A172 (cell line): Measurements from ENCODE around the gene ZSCAN20. TPM values are rescaled to one million over a fixed set of nuclear protein-coding genes. Genes with fewer than 3 reads are reported as not detected.
"Not testable (repeated sequence)": the region's sequence is repeated elsewhere in the genome, so short reads cannot be mapped to it uniquely, and the experiment has no call there.

Experiments used
- DNase-seq: peaks from one replicate; pipeline ENCODE4 v3.0.0-alpha.2; 2015; ENCODE audit warnings: low spot score
- total RNA-seq: library from RNA; depleted of rRNA; stranded (reverse); fragments of >200 nt; shearing (Covaris generic); gene quantifications from 2 replicates; pipeline ENCODE4 v1.2.3, GENCODE V29; 2014

The ZSCAN20 gene
- total RNA-seq, 1 experiment from 2014 or later: 4.0 TPM

- no peak for DNase-seq
These were observed 10.0 kb downstream of the ZSCAN20 start for GRCh38 chr1:33482412-33482811.

GRCh38 chr1:33488624-33489023 is 16.2 kb downstream of the ZSCAN20 start:
- no peak for DNase-seq

- DNase-seq: no peak
These were observed 22.5 kb downstream of the ZSCAN20 start for GRCh38 chr1:33494929-33495328.

- no peak for DNase-seq
These were observed 25.0 kb downstream of the ZSCAN20 start for GRCh38 chr1:33497410-33497809.

- DNase-seq: no peak
These were observed 28.1 kb downstream of the ZSCAN20 start for GRCh38 chr1:33500547-33500946.

- no peak for DNase-seq
These were observed 28.9 kb downstream of the ZSCAN20 start for GRCh38 chr1:33501309-33501708.

GRCh38 chr1:33501774-33502173 is 29.3 kb downstream of the ZSCAN20 start:
- no peak for DNase-seq

- DNase-seq: peak; percentile 4
These were observed 30.3 kb downstream of the ZSCAN20 start for GRCh38 chr1:33502726-33503125.

- DNase-seq: no peak
These were observed 31.1 kb downstream of the ZSCAN20 start for GRCh38 chr1:33503506-33503905.

- DNase-seq: no peak
These were observed 35.2 kb downstream of the ZSCAN20 start for GRCh38 chr1:33507661-33508060.

- DNase-seq: no peak
These were observed 35.7 kb downstream of the ZSCAN20 start for GRCh38 chr1:33508151-33508550.

- not testable (repeated sequence) for DNase-seq
These were observed 36.8 kb downstream of the ZSCAN20 start for GRCh38 chr1:33509276-33509675.

- no peak for DNase-seq
These were observed 40.0 kb downstream of the ZSCAN20 start for GRCh38 chr1:33512226-33513011.

- no peak for DNase-seq
These were observed 42.7 kb downstream of the ZSCAN20 start for GRCh38 chr1:33515112-33515511.

GRCh38 chr1:33515607-33516006 is 43.2 kb downstream of the ZSCAN20 start:
- DNase-seq: no peak

GRCh38 chr1:33516428-33516827 is 44.0 kb downstream of the ZSCAN20 start:
- DNase-seq: no peak

GRCh38 chr1:33516891-33517567 is 44.6 kb downstream of the ZSCAN20 start:
- DNase-seq: no peak

GRCh38 chr1:33517596-33518250 is 45.3 kb downstream of the ZSCAN20 start:
- DNase-seq: no peak

GRCh38 chr1:33519240-33519884 is 46.9 kb downstream of the ZSCAN20 start:
- DNase-seq: no peak

- no peak for DNase-seq
These were observed 52.1 kb downstream of the ZSCAN20 start for GRCh38 chr1:33524586-33524985.

- DNase-seq: no peak
These were observed 55.5 kb downstream of the ZSCAN20 start for GRCh38 chr1:33527934-33528333.

GRCh38 chr1:33529957-33530356 is 57.5 kb downstream of the ZSCAN20 start:
- no peak for DNase-seq
